Measurements from ENCODE around the gene GOLGA3. TPM values are rescaled to one million over a fixed set of nuclear protein-coding genes. Genes with fewer than 3 reads are reported as not detected.
A peak's percentile ranks its signal among the peaks of the same experiment; 100 is the strongest.
"Not testable (repeated sequence)": the region's sequence is repeated elsewhere in the genome, so short reads cannot be mapped to it uniquely, and the experiment has no call there.

GOLGA3 gene
- total and polyA plus RNA-seq, 5 donors from 2014 or later = 2.0 to 46.4 (median 4.1) TPM

DNA sequence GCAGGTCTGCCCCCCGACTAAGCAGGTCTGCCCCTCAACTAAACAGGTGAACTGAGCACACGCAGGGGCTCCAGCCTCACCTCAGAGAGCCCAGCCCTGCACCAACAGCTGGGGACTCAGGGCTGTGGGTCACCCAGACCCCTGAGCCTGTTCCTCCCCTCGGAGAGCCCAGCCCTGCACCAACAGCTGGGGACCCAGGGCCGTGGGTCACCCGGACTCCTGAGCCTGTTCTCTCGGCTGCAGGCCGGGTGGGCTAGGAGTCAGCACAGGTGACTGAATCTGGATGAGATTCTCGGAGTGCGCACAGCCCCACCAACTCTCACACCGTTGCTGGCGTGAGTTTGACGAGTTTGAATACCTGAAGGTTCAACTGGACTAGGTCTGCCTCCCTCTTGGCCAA lies 46.7 kb downstream of the GOLGA3 start:
- no peaks in the 10 kb centered on the region for H3K4me1 ChIP-seq (ENCODE audit: control insufficient read depth, insufficient read depth, low read length, poor library complexity, severe bottlenecking)
- H3K27me3 ChIP-seq (ENCODE audit: control insufficient read depth, insufficient read depth, low read length) = no peaks in the 10 kb centered on the region
- no peak overlapping the region for H3K27ac ChIP-seq (ENCODE audit: insufficient read depth, low read length, poor library complexity, severe bottlenecking)
- no peak overlapping the region for H3K4me3 ChIP-seq (ENCODE audit: low read depth, low read length)
- DNase-seq (no peak), ATAC-seq (ENCODE audit: low read depth in 2 of 2) (no peak)
- H3K9me3 Mint-ChIP-seq = no peaks in the 10 kb centered on the region
- H3K36me3 Mint-ChIP-seq = peaks cover 37% of the 10 kb centered on the region
- H3K36me3 ChIP-seq (ENCODE audit: control insufficient read depth, insufficient read depth, low read length) = peaks cover 72% of the 10 kb centered on the region
- no peak overlapping the region for H3K4me3 Mint-ChIP-seq
- no peak overlapping the region for H3K27ac Mint-ChIP-seq
- no peaks in the 10 kb centered on the region for H3K27me3 Mint-ChIP-seq
- no peaks in the 10 kb centered on the region for H3K9me3 ChIP-seq (ENCODE audit: control insufficient read depth in 2 of 2, low read length in 2 of 2)
- peaks cover 0 to 5% (median under 1%) of the 10 kb centered on the region in 4 donors for H3K4me1 Mint-ChIP-seq

- Mint-ChIP-seq H3K9me3 (no peaks in the 10 kb centered on the region), H3K4me3 (no peak overlapping the region), H3K4me1 (peaks cover 0 to 5% (median under 1%) of the 10 kb centered on the region in 4 donors), H3K27me3 (no peaks in the 10 kb centered on the region), H3K27ac (no peak overlapping the region), H3K36me3 (peaks cover 35% of the 10 kb centered on the region)
- DNase-seq (no peak), ATAC-seq (ENCODE audit: low read depth in 2 of 2) (no peak)
- no peaks in the 10 kb centered on the region for H3K27me3 ChIP-seq (ENCODE audit: control insufficient read depth, insufficient read depth, low read length)
- no peaks in the 10 kb centered on the region for H3K9me3 ChIP-seq (ENCODE audit: control insufficient read depth in 2 of 2, low read length in 2 of 2)
- no peaks in the 10 kb centered on the region for H3K4me1 ChIP-seq (ENCODE audit: control insufficient read depth, insufficient read depth, low read length, poor library complexity, severe bottlenecking)
- no peak overlapping the region for H3K27ac ChIP-seq (ENCODE audit: insufficient read depth, low read length, poor library complexity, severe bottlenecking)
- H3K36me3 ChIP-seq (ENCODE audit: control insufficient read depth, insufficient read depth, low read length) = peaks cover 70% of the 10 kb centered on the region
- H3K4me3 ChIP-seq (ENCODE audit: low read depth, low read length) = no peak overlapping the region
Observed at GRCh38 chr12:132779781-132780353, 48.8 kb downstream of the GOLGA3 start.

- Histone ChIP-seq H3K4me1 (ENCODE audit: control insufficient read depth, insufficient read depth, low read length, poor library complexity, severe bottlenecking) (no peaks in the 10 kb centered on the region), H3K27me3 (ENCODE audit: control insufficient read depth, insufficient read depth, low read length) (no peaks in the 10 kb centered on the region), H3K36me3 (ENCODE audit: control insufficient read depth, insufficient read depth, low read length) (peaks cover 63% of the 10 kb centered on the region), H3K4me3 (ENCODE audit: low read depth, low read length) (no peak overlapping the region), H3K27ac (ENCODE audit: insufficient read depth, low read length, poor library complexity, severe bottlenecking) (no peak overlapping the region), H3K9me3 (ENCODE audit: control insufficient read depth in 2 of 2, low read length in 2 of 2) (no peaks in the 10 kb centered on the region)
- H3K4me1 Mint-ChIP-seq = peaks cover 0 to 13% (median 0%) of the 10 kb centered on the region in 4 donors
- H3K27ac Mint-ChIP-seq = no peak overlapping the region
- peaks cover 27% of the 10 kb centered on the region for H3K36me3 Mint-ChIP-seq
- H3K27me3 Mint-ChIP-seq = no peaks in the 10 kb centered on the region
- ATAC-seq (ENCODE audit: low read depth in 2 of 2) (no peak), DNase-seq (no peak)
- H3K9me3 Mint-ChIP-seq = no peaks in the 10 kb centered on the region
- H3K4me3 Mint-ChIP-seq = no peak overlapping the region
Observed at GRCh38 chr12:132777614-132778013, 51.1 kb downstream of the GOLGA3 start.

- no peak overlapping the region for H3K27ac ChIP-seq (ENCODE audit: insufficient read depth, low read length, poor library complexity, severe bottlenecking)
- ATAC-seq (ENCODE audit: low read depth in 2 of 2) = no peak
- no peak overlapping the region for H3K4me3 Mint-ChIP-seq
- DNase-seq = no peak
- H3K9me3 Mint-ChIP-seq = no peaks in the 10 kb centered on the region
- H3K4me1 ChIP-seq (ENCODE audit: control insufficient read depth, insufficient read depth, low read length, poor library complexity, severe bottlenecking) = peaks cover under 1% of the 10 kb centered on the region
- peaks cover 58% of the 10 kb centered on the region for H3K36me3 ChIP-seq (ENCODE audit: control insufficient read depth, insufficient read depth, low read length)
- H3K4me3 ChIP-seq (ENCODE audit: low read depth, low read length) = no peak overlapping the region
- H3K36me3 Mint-ChIP-seq = peaks cover 27% of the 10 kb centered on the region
- no peaks in the 10 kb centered on the region for H3K27me3 ChIP-seq (ENCODE audit: control insufficient read depth, insufficient read depth, low read length)
- no peak overlapping the region for H3K27ac Mint-ChIP-seq
- peaks cover 0 to 16% (median 0%) of the 10 kb centered on the region in 4 donors for H3K4me1 Mint-ChIP-seq
- H3K27me3 Mint-ChIP-seq = no peaks in the 10 kb centered on the region
- no peaks in the 10 kb centered on the region for H3K9me3 ChIP-seq (ENCODE audit: control insufficient read depth in 2 of 2, low read length in 2 of 2)
Observed at GRCh38 chr12:132776816-132777568, 51.7 kb downstream of the GOLGA3 start.

DNA sequence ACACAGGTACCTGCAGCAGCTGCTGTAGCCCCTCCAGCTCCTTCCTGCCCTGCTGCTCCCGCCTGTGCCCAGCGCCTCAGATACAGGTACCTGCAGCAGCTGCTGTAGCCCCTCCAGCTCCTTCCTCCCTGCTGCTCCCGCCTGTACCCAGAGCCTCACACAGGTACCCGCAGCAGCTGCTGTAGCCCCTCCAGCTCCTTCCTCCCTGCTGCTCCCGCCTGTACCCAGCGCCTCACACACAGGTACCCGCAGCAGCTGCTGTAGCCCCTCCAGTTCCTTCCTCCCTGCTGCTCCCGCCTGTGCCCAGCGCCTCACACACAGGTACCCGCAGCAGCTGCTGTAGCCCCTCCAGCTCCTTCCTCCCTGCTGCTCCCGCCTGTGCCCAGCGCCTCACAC lies 52.4 kb downstream of the GOLGA3 start:
- ATAC-seq (ENCODE audit: low read depth in 2 of 2) = not testable (repeated sequence)
- H3K36me3 Mint-ChIP-seq = peaks cover 27% of the 10 kb centered on the region

DNA sequence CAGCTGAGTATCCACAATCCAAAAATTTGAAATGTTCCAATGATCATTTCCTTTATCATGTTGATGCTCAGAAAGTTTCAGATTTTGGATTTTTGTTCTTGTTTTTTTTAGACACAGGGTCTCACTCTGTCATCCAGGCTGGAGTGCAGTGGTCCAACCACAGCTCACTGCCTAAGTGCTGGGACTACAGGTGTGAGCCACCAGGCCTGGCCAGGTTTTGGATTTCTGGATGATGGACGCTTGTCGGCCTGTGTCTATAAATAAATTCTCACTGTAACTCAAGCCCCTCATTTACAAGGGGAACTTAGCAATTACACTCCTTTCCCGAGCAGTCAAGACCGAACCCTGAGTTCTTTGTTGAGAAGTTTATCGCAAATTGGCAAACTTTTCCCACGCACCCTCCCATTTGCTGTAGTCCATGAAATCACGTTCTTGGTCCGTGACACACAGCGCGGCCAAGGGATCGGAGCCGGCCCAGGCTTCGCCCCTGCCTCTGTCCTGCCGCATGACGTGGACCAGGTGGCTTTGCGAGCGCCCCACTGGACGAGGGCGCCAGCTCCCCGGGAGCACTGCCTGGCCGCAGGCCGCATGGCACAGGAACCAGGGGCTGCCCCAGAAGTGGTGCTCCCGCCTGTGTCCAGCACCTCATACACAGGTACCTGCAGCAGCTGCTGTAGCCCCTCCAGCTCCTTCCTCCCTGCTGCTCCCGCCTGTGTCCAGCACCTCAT lies 53.0 kb downstream of the GOLGA3 start:
- ATAC-seq (ENCODE audit: low read depth in 2 of 2) (no peak), DNase-seq (no peak)
- H3K27ac ChIP-seq (ENCODE audit: insufficient read depth, low read length, poor library complexity, severe bottlenecking) = no peak overlapping the region
- peaks cover 11% of the 10 kb centered on the region for H3K4me1 ChIP-seq (ENCODE audit: control insufficient read depth, insufficient read depth, low read length, poor library complexity, severe bottlenecking)
- Mint-ChIP-seq H3K4me1 (peaks cover 2 to 25% (median 7%) of the 10 kb centered on the region in 4 donors), H3K27ac (no peak overlapping the region), H3K36me3 (peaks cover 25% of the 10 kb centered on the region), H3K4me3 (no peak overlapping the region), H3K27me3 (no peaks in the 10 kb centered on the region), H3K9me3 (no peaks in the 10 kb centered on the region)
- no peak overlapping the region for H3K4me3 ChIP-seq (ENCODE audit: low read depth, low read length)
- no peaks in the 10 kb centered on the region for H3K27me3 ChIP-seq (ENCODE audit: control insufficient read depth, insufficient read depth, low read length)
- H3K36me3 ChIP-seq (ENCODE audit: control insufficient read depth, insufficient read depth, low read length) = peaks cover 48% of the 10 kb centered on the region
- no peaks in the 10 kb centered on the region for H3K9me3 ChIP-seq (ENCODE audit: control insufficient read depth in 2 of 2, low read length in 2 of 2)

More for the DNA sequence above, 52.4 kb downstream of the GOLGA3 start:
- not testable (repeated sequence) for DNase-seq; H3K4me3 ChIP-seq (ENCODE audit: low read depth, low read length); H3K27me3 ChIP-seq (ENCODE audit: control insufficient read depth, insufficient read depth, low read length); H3K4me3 Mint-ChIP-seq; H3K27ac ChIP-seq (ENCODE audit: insufficient read depth, low read length, poor library complexity, severe bottlenecking); H3K27me3 Mint-ChIP-seq; H3K9me3 ChIP-seq (ENCODE audit: control insufficient read depth in 2 of 2, low read length in 2 of 2); H3K27ac Mint-ChIP-seq; H3K4me1 ChIP-seq (ENCODE audit: control insufficient read depth, insufficient read depth, low read length, poor library complexity, severe bottlenecking); H3K9me3 Mint-ChIP-seq
- peaks cover 2 to 22% (median 5%) of the 10 kb centered on the region in 4 donors for H3K4me1 Mint-ChIP-seq
- H3K36me3 ChIP-seq (ENCODE audit: control insufficient read depth, insufficient read depth, low read length) = peaks cover 51% of the 10 kb centered on the region

GRCh38 chr12:132774646-132775275 lies 53.9 kb downstream of the GOLGA3 start:
- H3K36me3 ChIP-seq (ENCODE audit: control insufficient read depth, insufficient read depth, low read length) = peaks cover 41% of the 10 kb centered on the region

More at GRCh38 chr12:132774646-132775275, 53.9 kb downstream of the GOLGA3 start:
- ATAC-seq (ENCODE audit: low read depth in 2 of 2) (no peak), DNase-seq (no peak)
- Histone ChIP-seq H3K4me1 (ENCODE audit: control insufficient read depth, insufficient read depth, low read length, poor library complexity, severe bottlenecking) (peaks cover 11% of the 10 kb centered on the region), H3K9me3 (ENCODE audit: control insufficient read depth in 2 of 2, low read length in 2 of 2) (no peaks in the 10 kb centered on the region), H3K4me3 (ENCODE audit: low read depth, low read length) (no peak overlapping the region), H3K27me3 (ENCODE audit: control insufficient read depth, insufficient read depth, low read length) (no peaks in the 10 kb centered on the region), H3K27ac (ENCODE audit: insufficient read depth, low read length, poor library complexity, severe bottlenecking) (no peak overlapping the region)
- H3K4me3 Mint-ChIP-seq = peak overlapping the region in 1 of 4 donors; percentile 57
- no peaks in the 10 kb centered on the region for H3K9me3 Mint-ChIP-seq
- peaks cover 16% of the 10 kb centered on the region for H3K36me3 Mint-ChIP-seq
- no peaks in the 10 kb centered on the region for H3K27me3 Mint-ChIP-seq
- peak overlapping the region in 1 of 3 donors; percentile 75 for H3K27ac Mint-ChIP-seq
- H3K4me1 Mint-ChIP-seq = peaks cover 2 to 28% (median 7%) of the 10 kb centered on the region in 4 donors

Measured in CD4-positive, CD25-positive, alpha-beta regulatory T cell (primary cell).